Measurements from ENCODE around the gene PLCD4.

The PLCD4 gene

GRCh38 chr2:218607436-218608115 is at the start of gene PLCD4:
TSS of gene PLCD4 (plus strand) at chr2:218607899. CDS start at chr2:218615740, 7,841 bp downstream.
- no peak for DNase-seq

DNA sequence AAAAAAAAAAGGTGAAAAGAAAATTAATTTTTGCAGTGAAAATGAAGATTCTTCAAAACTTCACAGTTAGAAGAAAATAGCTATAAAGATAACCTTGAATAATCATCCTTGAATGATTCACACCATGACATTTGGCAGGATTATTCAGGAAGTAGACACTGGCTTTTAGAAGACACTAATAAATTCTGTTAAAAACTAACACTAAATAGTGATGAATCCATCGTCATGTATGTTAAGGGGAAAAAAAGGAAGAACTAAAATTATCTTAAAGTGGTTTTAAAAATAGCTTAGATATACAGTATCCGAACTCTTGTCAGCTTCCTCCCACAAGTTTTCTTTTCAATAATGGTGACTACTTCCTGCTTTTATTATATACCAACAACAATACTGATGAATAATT is 49.8 kb upstream of the PLCD4 start:
- DNase-seq, result no peak

GRCh38 chr2:218558986-218559385 is 48.7 kb upstream of the PLCD4 start:
- DNase-seq, result no peak

DNA sequence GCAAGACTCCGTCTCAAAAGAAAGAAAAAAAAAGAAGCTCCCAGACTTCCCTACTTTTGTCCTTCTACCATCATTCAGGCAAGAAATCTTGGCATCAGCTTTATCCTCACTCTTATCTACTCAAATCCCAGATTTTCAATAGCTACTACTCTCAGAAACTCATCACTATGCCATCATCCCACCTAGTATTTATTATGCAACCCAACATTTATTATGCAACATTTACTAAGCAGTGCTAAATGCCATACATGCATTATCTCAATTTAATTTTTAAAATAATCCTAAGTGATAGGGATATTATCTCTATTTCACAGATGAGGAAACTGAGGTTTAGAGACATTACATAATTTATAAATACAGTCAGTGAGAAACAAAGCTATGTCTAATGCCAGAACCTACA is 43.6 kb upstream of the PLCD4 start:
- DNase-seq, result no peak

DNA sequence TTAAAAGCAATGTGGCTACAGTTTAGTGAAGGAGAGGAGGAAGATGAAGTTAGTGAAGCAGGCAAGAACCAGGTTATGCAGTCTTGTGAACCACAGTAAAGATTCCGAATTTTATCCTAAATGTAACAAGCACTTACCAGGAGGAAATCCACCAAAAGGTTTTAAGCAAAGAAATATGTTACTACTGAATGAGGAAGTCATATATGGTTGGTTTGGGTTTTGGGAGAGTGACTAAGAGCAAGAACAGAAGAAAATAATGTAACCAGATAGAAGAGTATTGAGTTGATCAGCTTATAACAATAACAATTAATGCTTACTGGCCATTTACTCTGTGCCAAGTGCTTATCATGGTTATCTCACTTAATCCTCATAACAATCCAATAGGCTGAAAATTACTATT is 41.4 kb upstream of the PLCD4 start:
- DNase-seq, result no peak

- peak; percentile 27 for DNase-seq
These were observed 39.9 kb upstream of the PLCD4 start for GRCh38 chr2:218567797-218568189.

DNA sequence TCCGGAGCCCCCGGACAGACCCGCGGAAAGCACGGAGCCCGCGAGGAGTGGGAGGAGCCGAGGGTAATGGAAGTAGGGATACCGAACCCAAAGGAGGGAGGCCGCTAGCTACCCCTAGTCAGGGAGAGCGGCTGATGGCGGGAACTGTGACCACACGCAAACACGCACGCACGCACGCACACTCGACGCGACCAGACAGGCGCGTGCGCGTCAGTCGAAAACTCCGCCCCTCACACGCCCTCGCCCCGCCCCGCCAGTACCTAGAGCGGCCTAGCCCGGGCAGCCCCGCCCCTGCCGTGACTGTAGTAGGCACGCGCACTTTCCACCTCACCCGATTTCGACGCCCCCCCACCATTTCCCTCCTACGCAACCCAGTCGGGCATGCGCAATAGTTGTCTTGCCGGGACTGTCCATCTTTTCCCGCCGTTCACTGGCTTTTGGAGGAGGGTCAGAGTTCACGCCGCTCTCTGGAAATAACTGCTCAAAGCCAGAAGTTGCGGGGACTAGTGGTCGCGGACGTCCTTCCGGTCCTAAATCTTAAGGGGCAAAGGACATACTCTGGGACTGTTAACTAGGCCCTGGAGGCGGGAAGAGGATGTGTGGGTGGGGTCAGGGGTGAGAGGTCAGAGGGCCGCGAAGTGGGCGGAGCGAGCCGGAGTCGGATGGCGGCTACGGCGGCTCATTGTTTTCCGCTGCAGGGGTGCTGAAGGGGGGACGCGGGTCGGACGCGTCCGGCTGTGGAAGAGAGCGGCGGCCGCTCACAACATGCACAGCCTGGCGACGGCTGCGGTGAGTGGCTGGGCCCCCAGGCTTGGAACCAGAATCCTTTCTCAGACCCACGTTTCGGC is 39.3 kb upstream of the PLCD4 start, which contains the start of the genes CNOT9 and USP37:
CNOT9 (plus strand) TSS at position 650 of the 848 bp plus-strand sequence; CDS start at position 766, 116 bp downstream.
USP37 (minus strand) TSS at position 162 of the 848 bp plus-strand sequence. CDS start 9,698 bp downstream, outside the sequence.
- DNase-seq, result peak; percentile 95

- DNase-seq, result peak; percentile 28
These were observed 38.7 kb upstream of the PLCD4 start for GRCh38 chr2:218569038-218569431.

DNA sequence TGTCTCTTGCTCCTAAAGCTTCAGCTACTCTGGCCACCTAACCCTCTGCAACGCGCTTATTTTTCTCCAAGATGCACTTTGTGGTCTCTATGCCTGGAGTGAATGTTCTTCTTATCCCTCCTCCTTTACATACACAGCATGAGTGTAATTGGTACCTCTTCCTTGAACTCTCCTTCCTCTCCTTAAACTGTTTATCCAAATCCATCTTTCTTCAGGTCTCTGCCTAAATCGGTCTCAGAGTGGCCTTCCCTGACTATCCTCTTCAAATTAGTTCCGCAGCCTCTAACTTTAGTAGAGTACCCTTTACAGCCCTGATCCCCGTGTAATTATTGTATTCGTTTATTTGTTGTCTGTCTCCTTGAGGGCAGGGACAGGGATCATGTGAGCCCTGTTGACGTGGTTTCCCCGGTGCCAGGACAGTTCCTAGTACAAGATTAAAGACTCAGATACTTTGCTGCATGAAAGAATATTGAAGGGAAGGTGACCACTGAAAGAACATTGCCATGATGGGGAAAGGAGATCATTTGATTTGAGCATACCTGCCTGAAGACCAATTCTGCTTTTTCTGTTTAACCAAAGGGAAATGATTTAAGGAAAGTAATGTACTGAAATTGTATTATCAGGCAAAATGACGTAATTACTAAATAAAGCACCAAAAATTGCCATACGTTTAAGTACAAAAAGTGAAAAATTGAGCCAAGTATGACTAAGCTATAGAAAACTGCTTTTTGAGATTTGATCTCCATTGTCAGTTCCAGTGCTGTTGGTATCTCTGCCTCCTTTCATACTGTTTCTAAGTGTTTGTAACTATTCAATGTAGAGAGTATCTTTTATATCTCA is 37.8 kb upstream of the PLCD4 start:
- DNase-seq, result no peak

DNA sequence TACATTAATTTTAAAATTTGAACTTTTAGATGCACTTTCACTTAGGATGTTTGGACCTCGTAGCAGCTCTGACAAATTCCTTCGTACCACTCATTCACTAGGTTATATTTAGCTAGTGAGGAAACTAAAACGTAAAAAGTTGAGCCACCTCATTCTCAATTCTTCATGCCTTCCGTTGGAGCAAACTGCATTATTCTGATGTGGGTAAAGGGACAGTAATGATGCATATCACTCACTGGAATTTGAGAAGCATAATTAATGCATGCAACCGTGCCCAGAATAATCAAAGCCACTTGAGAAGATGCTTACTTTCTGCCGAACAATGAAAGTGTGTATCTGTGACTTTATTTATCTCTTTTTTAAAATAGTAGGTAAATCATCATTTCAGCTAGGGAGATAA is 36.8 kb upstream of the PLCD4 start:
- DNase-seq, result no peak

- DNase-seq, result no peak
These were observed 30.8 kb upstream of the PLCD4 start for GRCh38 chr2:218576854-218577253.

- DNase-seq, result no peak
These were observed 30.0 kb upstream of the PLCD4 start for GRCh38 chr2:218577482-218578220.

- DNase-seq, result no peak
These were observed 29.3 kb upstream of the PLCD4 start for GRCh38 chr2:218578272-218578877.

- no peak for DNase-seq
These were observed 25.6 kb upstream of the PLCD4 start for GRCh38 chr2:218582076-218582475.

GRCh38 chr2:218583983-218584850 is 23.5 kb upstream of the PLCD4 start:
- DNase-seq, result no peak

GRCh38 chr2:218585541-218585940 is 22.2 kb upstream of the PLCD4 start:
- DNase-seq, result no peak

GRCh38 chr2:218605432-218605831 is 2.3 kb upstream of the PLCD4 start:
- DNase-seq, result peak; percentile 47

DNA sequence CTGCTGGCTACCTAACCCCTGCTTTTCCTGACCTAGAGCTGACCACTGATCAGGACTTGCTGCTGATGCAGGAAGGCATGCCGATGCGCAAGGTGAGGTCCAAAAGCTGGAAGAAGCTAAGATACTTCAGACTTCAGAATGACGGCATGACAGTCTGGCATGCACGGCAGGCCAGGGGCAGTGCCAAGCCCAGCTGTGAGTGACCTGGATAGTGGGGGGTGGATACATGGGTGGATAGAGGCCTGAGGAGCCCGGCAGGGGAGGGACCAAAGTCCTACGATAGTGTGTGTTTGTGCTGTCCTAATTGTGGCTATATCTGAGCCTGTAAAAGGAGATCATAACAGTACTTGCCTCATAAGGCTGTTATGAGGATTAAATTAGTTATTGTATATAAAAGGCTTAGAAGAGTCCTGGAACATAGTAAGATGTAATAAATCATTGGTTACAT is 8.2 kb downstream of the PLCD4 start:
- DNase-seq, result no peak

- no peak for DNase-seq
These were observed 10.6 kb downstream of the PLCD4 start for GRCh38 chr2:218618102-218618860.

- no peak for DNase-seq
These were observed 13.3 kb downstream of the PLCD4 start for GRCh38 chr2:218621007-218621406.

All from SHP77 treated with DMSO at 0.1 percent for 48 hours (cell line).